HepG2 (cell line): ENCODE data around the gene COG8. TPM values are rescaled to one million over a fixed set of nuclear protein-coding genes. Genes with fewer than 3 reads are reported as not detected.

Experiments
- CENPX ChIP-seq: sonication (generic); formaldehyde crosslinking; IDR thresholded peaks from 2 replicates; pipeline ENCODE4 v1.9.0; 2021; ENCODE audit warnings: mild to moderate bottlenecking, missing genetic modification reagents, moderate library complexity
- ETS1 ChIP-seq: sonication (generic); formaldehyde crosslinking; IDR thresholded peaks from 2 replicates; pipeline ENCODE4 v1.4.0; 2020; ENCODE audit warnings: missing genetic modification reagents
- FLYWCH1 ChIP-seq: sonication (generic); formaldehyde crosslinking; IDR thresholded peaks from 2 replicates; pipeline ENCODE4 v1.8.1; 2023; ENCODE audit warnings: mild to moderate bottlenecking, missing genetic modification reagents
- HOXA3 ChIP-seq: sonication (generic); formaldehyde crosslinking; IDR thresholded peaks from 2 replicates; pipeline ENCODE4 v1.5.0; 2020; ENCODE audit warnings: missing genetic modification reagents
- MATR3 ChIP-seq: sonication (generic); formaldehyde crosslinking; IDR thresholded peaks from 2 replicates; pipeline ENCODE4 v1.4.0; 2020; ENCODE audit warnings: missing genetic modification reagents
- PCBP1 ChIP-seq: fragments of 200-400 bp; formaldehyde crosslinking; IDR thresholded peaks from 2 replicates; pipeline ENCODE4 v1.6.1; 2017; ENCODE audit warnings: mild to moderate bottlenecking, low read depth, low read length, borderline replicate concordance
- SIN3A ChIP-seq: IDR thresholded peaks from 2 replicates; pipeline ENCODE4 v1.6.1; 2011; ENCODE audit warnings: low read depth, mild to moderate bottlenecking, control low read depth, low read length, borderline replicate concordance
- SRSF4 ChIP-seq: fragments of 200-400 bp; formaldehyde crosslinking; IDR thresholded peaks from one replicate; pipeline ENCODE4 v1.6.1; 2018; ENCODE audit warnings: mild to moderate bottlenecking, low read depth, low read length, moderate library complexity; ENCODE audit not compliant: poor library complexity, severe bottlenecking
- ZBTB21 ChIP-seq: sonication (generic); formaldehyde crosslinking; IDR thresholded peaks from 2 replicates; pipeline ENCODE4 v1.4.0; 2020; ENCODE audit warnings: missing genetic modification reagents
- ZFX ChIP-seq: sonication (generic); formaldehyde crosslinking; IDR thresholded peaks from 2 replicates; pipeline ENCODE4 v1.4.0; 2020; ENCODE audit warnings: mild to moderate bottlenecking, low read depth, missing genetic modification reagents, moderate library complexity
- ZNF235 ChIP-seq: sonication (generic); formaldehyde crosslinking; IDR thresholded peaks from 2 replicates; pipeline ENCODE4 v1.8.1; 2023; ENCODE audit warnings: mild to moderate bottlenecking, missing genetic modification reagents, borderline replicate concordance
- ZNF329 ChIP-seq: sonication (generic); formaldehyde crosslinking; IDR thresholded peaks from 2 replicates; pipeline ENCODE4 v1.9.0; 2021; ENCODE audit warnings: low read depth, mild to moderate bottlenecking, missing genetic modification reagents
- ZNF574 ChIP-seq: sonication (generic); formaldehyde crosslinking; IDR thresholded peaks from 2 replicates; pipeline ENCODE4 v1.4.0; 2020; ENCODE audit warnings: missing genetic modification reagents
- ZNF672 ChIP-seq: sonication (generic); formaldehyde crosslinking; IDR thresholded peaks from 2 replicates; pipeline ENCODE4 v1.8.1; 2022; ENCODE audit warnings: missing genetic modification reagents
- ZNF720 ChIP-seq: sonication (generic); formaldehyde crosslinking; IDR thresholded peaks from 2 replicates; pipeline ENCODE4 v1.4.0; 2020; ENCODE audit warnings: missing genetic modification reagents
- polyA plus RNA-seq, 8 experiments: library from polyadenylated mRNA; depleted of rRNA in 3 of 8; stranded (reverse) in 7 of 8; unstranded in 1 of 8; fragments of >200 nt; fragmentation: Illumina TruSeq in 4 of 8; extraction: Trizol in 4 of 8; gene quantifications; 2 replicates each; pipeline versions ENCODE4 v1.2.1 to v1.2.3, GENCODE V29; 2011 to 2016; ENCODE audit warnings: low read depth in 4 of 8, missing spikeins in 1 of 8, mixed read lengths in 1 of 8; ENCODE audit not compliant: insufficient read depth in 1 of 8
- total RNA-seq, 5 experiments: library from RNA; depleted of rRNA; stranded (reverse); fragments of >200 nt; fragmentation: Illumina TruSeq; extraction: Trizol; gene quantifications; 2 replicates each; pipeline ENCODE4 v1.2.3, GENCODE V29; 2016; ENCODE audit warnings: low read depth in 1 of 5
- TF ChIP-seq, protein P1 (sequence below): sonication (generic); formaldehyde crosslinking; IDR thresholded peaks from 2 replicates; pipeline ENCODE4 v1.4.0; 2020; ENCODE audit warnings: missing genetic modification reagents
- TF ChIP-seq, protein P2 (sequence below): sonication (generic); formaldehyde crosslinking; IDR thresholded peaks from 2 replicates; pipeline ENCODE4 v1.5.1; 2020; ENCODE audit warnings: mild to moderate bottlenecking, missing genetic modification reagents
- TF ChIP-seq, protein P3 (sequence below): sonication (generic); formaldehyde crosslinking; IDR thresholded peaks from 2 replicates; pipeline ENCODE4 v1.5.0; 2020; ENCODE audit warnings: missing genetic modification reagents

The COG8 gene
- total and polyA plus RNA-seq, 2 of the 13 experiments (the other 11 are each of a cell fraction or from before 2014, with no cell fraction given): 45.5 to 52.1 TPM

GRCh38 chr16:69350536-69351133 is 11.3 kb upstream of the COG8 start (continued):
- TF ChIP-seq ETS1 (no peak), ZNF329 (CRISPR knock-in tag) (no peak), HOXA3 (no peak), MATR3 (CRISPR knock-in tag) (no peak), ZNF672 (CRISPR knock-in tag) (no peak), ZFX (CRISPR knock-in tag) (peak; percentile 17; the same call in 1 of the 2 replicates), SRSF4 (no peak), ZBTB21 (CRISPR knock-in tag) (no peak), ZNF574 (CRISPR knock-in tag) (no peak), FLYWCH1 (CRISPR knock-in tag) (no peak), ZNF720 (no peak), CENPX (CRISPR knock-in tag) (no peak), ZNF235 (CRISPR knock-in tag) (no peak), PCBP1 (no peak), SIN3A (no peak)
- TF ChIP-seq, protein P1, sequence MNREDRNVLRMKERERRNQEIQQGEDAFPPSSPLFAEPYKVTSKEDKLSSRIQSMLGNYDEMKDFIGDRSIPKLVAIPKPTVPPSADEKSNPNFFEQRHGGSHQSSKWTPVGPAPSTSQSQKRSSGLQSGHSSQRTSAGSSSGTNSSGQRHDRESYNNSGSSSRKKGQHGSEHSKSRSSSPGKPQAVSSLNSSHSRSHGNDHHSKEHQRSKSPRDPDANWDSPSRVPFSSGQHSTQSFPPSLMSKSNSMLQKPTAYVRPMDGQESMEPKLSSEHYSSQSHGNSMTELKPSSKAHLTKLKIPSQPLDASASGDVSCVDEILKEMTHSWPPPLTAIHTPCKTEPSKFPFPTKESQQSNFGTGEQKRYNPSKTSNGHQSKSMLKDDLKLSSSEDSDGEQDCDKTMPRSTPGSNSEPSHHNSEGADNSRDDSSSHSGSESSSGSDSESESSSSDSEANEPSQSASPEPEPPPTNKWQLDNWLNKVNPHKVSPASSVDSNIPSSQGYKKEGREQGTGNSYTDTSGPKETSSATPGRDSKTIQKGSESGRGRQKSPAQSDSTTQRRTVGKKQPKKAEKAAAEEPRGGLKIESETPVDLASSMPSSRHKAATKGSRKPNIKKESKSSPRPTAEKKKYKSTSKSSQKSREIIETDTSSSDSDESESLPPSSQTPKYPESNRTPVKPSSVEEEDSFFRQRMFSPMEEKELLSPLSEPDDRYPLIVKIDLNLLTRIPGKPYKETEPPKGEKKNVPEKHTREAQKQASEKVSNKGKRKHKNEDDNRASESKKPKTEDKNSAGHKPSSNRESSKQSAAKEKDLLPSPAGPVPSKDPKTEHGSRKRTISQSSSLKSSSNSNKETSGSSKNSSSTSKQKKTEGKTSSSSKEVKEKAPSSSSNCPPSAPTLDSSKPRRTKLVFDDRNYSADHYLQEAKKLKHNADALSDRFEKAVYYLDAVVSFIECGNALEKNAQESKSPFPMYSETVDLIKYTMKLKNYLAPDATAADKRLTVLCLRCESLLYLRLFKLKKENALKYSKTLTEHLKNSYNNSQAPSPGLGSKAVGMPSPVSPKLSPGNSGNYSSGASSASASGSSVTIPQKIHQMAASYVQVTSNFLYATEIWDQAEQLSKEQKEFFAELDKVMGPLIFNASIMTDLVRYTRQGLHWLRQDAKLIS (CRISPR knock-in tag): no peak
- TF ChIP-seq, protein P2, sequence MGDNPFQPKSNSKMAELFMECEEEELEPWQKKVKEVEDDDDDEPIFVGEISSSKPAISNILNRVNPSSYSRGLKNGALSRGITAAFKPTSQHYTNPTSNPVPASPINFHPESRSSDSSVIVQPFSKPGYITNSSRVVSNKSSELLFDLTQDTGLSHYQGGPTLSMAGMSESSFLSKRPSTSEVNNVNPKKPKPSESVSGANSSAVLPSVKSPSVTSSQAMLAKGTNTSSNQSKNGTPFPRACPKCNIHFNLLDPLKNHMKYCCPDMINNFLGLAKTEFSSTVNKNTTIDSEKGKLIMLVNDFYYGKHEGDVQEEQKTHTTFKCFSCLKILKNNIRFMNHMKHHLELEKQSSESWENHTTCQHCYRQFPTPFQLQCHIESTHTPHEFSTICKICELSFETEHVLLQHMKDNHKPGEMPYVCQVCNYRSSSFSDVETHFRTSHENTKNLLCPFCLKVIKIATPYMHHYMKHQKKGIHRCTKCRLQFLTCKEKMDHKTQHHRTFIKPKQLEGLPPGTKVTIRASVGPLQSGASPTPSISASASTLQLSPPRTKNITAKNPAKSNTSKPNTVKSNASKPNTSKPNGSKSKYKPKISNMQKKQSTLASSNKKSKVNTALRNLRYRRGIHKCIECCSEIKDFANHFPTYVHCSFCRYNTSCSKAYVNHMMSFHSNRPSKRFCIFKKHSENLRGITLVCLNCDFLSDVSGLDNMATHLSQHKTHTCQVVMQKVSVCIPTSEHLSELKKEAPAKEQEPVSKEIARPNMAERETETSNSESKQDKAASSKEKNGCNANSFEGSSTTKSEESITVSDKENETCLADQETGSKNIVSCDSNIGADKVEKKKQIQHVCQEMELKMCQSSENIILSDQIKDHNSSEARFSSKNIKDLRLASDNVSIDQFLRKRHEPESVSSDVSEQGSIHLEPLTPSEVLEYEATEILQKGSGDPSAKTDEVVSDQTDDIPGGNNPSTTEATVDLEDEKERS: no peak
- TF ChIP-seq, protein P3, sequence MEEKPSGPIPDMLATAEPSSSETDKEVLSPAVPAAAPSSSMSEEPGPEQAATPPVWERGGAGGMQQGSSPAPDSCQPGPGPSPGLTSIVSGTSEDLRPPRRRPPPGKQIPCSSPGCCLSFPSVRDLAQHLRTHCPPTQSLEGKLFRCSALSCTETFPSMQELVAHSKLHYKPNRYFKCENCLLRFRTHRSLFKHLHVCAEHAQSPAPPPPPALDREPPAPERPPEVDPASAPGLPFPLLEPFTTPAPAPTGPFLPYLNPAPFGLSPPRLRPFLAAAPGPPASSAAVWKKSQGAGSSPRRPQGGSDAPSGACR (CRISPR knock-in tag): no peak
